ENCODE data around the gene SULF2. TPM values are rescaled to one million over a fixed set of nuclear protein-coding genes. Genes with fewer than 3 reads are reported as not detected.

Gene SULF2
- total and polyA plus RNA-seq, 2 of the 13 experiments (the other 11 are each of a cell fraction or from before 2014, with no cell fraction given), result 7.2 to 50.9 TPM

GRCh38 chr20:47754946-47755652 lies 30.2 kb downstream of the SULF2 start:
- Histone ChIP-seq H3K27ac (ENCODE audit: extremely low read length, insufficient read depth, low read length) (no peak overlapping the region), H3K4me3 (replicated peaks in 1 of 3; ENCODE audit: insufficient read depth in 1 of 3, low read depth in 2 of 3, low read length in 3 of 3) (no peak overlapping the region), H3K4me2 (ENCODE audit: low read depth, low read length) (no peak overlapping the region), H3K9ac (ENCODE audit: insufficient read depth, low read depth, low read length) (no peak overlapping the region), H2AFZ (ENCODE audit: low read length) (no peak overlapping the region), H3K79me2 (ENCODE audit: insufficient read depth, low read length) (no peaks in the 10 kb centered on the region), H3K27me3 (ENCODE audit: control insufficient read depth in 1 of 2, insufficient read depth in 2 of 2, low read length in 2 of 2) (no peaks in the 10 kb centered on the region), H4K20me1 (ENCODE audit: insufficient read depth, low read length) (no peaks in the 10 kb centered on the region), H3K4me1 (ENCODE audit: insufficient read depth, low read length) (peaks cover 18% of the 10 kb centered on the region), H3K36me3 (replicated peaks in 1 of 2; ENCODE audit: control insufficient read depth in 1 of 2, insufficient read depth in 2 of 2, low read length in 2 of 2) (peaks cover 0 to 4% of the 10 kb centered on the region in 2 experiments; a peak in 2 of 5 replicates), H3K9me3 (ENCODE audit: low read length) (no peaks in the 10 kb centered on the region)
- POLR2A ChIA-PET, result no interaction called here
- intact Hi-C loops (cut with micrococcal nuclease; ENCODE audit: unreplicated experiment), result no loop called here
- WGBS (ENCODE audit: low lambda C conversion rate), result 88% methylated on average over 9 of the region's 10 CpGs
- no peak for TF ChIP-seq FOXA3 (CRISPR knock-in tag; IDR thresholded peaks at IDR 0.05)
- no peak for TF ChIP-seq ZNF18 (CRISPR knock-in tag; IDR thresholded peaks at IDR 0.05; ENCODE audit: insufficient replicate concordance)
- TF ChIP-seq ZNF121 (CRISPR knock-in tag; IDR thresholded peaks at IDR 0.05), result peak; percentile 16; the same call in 1 of the 2 replicates
- no peak for TF ChIP-seq DPF2 (CRISPR knock-in tag; IDR thresholded peaks at IDR 0.05; ENCODE audit: borderline replicate concordance, low read depth)
- TF ChIP-seq, protein P1, sequence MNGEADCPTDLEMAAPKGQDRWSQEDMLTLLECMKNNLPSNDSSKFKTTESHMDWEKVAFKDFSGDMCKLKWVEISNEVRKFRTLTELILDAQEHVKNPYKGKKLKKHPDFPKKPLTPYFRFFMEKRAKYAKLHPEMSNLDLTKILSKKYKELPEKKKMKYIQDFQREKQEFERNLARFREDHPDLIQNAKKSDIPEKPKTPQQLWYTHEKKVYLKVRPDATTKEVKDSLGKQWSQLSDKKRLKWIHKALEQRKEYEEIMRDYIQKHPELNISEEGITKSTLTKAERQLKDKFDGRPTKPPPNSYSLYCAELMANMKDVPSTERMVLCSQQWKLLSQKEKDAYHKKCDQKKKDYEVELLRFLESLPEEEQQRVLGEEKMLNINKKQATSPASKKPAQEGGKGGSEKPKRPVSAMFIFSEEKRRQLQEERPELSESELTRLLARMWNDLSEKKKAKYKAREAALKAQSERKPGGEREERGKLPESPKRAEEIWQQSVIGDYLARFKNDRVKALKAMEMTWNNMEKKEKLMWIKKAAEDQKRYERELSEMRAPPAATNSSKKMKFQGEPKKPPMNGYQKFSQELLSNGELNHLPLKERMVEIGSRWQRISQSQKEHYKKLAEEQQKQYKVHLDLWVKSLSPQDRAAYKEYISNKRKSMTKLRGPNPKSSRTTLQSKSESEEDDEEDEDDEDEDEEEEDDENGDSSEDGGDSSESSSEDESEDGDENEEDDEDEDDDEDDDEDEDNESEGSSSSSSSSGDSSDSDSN (CRISPR knock-in tag; IDR thresholded peaks at IDR 0.05), result no peak
- TF ChIP-seq ZNF629 (CRISPR knock-in tag; conservative IDR thresholded peaks at IDR 0.05), result peak; percentile 70
- no peak for TF ChIP-seq ZSCAN29 (CRISPR knock-in tag; conservative IDR thresholded peaks at IDR 0.05)
- TF ChIP-seq ZMAT5 (CRISPR knock-in tag; IDR thresholded peaks at IDR 0.05; ENCODE audit: borderline replicate concordance, low read depth), result no peak
- no peak for TF ChIP-seq DNMT3B (CRISPR knock-in tag; conservative IDR thresholded peaks at IDR 0.05)
- no peak for TF ChIP-seq POGK (CRISPR knock-in tag; conservative IDR thresholded peaks at IDR 0.05)
- no peak for TF ChIP-seq ZNF335 (CRISPR knock-in tag; IDR thresholded peaks at IDR 0.05)
- no peak for TF ChIP-seq HMGXB4 (CRISPR knock-in tag; IDR thresholded peaks at IDR 0.05; ENCODE audit: borderline replicate concordance in 1 of 2, low read depth in 1 of 2)
- no peak for DNase-seq (ENCODE audit: low spot score)
- no TSS peak for BruUV-seq (replicated peaks)
- FAIRE-seq, result no peak
- CTCF ChIA-PET (ENCODE audit: low intra/inter-chr PET ratio, low total read pairs), result no interaction called here
- no peak for ATAC-seq
- in situ Hi-C loops (cut with HindIII; ENCODE audit: extremely low pct_ligation_motif_present, low pct_unique_long_range_greater_than_20kb), result no loop called here

Measured in HepG2 (cell line).